ENCODE data around the gene KLK10. TPM values are rescaled to one million over a fixed set of nuclear protein-coding genes. Genes with fewer than 3 reads are reported as not detected.
A peak's percentile ranks its signal among the peaks of the same experiment; 100 is the strongest.

Gene KLK10
- total RNA-seq, 4 donors from 2014 or later: 1.6 to 14.2 (median 9.8) TPM; not detected in 1

DNA sequence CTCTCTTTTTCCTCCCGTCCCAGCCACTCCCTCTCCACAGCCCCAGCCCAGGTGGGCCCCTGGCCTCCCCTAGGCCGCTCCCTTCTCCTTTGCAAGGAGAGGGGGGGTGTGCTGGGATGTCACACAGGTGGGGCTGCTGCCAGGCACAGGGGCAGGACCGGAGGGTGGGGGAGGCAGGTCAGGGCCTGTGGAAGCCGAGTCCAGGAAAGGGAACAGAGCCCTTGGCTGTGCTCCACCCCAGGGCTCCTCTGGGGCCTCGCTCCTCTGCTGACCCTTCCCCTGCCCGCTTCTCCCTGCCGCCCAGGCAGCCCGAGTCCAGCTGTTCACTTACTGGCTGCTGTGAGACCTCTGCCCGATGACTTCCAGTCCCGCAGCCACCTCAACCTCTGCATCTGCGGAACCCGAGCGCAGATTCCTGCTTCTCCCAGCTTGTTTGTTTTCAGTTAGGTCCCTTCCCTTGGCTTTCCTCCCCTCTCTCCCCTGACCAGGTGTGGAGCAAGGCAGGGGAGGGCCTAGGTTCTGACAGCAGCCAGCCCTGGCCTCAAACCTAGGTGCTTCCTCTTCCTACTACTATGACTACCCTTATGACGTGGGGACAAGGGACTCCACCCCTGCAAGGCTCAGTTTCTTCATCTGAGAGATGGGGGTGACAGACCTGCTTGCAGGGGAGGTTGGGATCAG lies 7.8 kb upstream of the KLK10 start:
- TF ChIP-seq, protein P1, sequence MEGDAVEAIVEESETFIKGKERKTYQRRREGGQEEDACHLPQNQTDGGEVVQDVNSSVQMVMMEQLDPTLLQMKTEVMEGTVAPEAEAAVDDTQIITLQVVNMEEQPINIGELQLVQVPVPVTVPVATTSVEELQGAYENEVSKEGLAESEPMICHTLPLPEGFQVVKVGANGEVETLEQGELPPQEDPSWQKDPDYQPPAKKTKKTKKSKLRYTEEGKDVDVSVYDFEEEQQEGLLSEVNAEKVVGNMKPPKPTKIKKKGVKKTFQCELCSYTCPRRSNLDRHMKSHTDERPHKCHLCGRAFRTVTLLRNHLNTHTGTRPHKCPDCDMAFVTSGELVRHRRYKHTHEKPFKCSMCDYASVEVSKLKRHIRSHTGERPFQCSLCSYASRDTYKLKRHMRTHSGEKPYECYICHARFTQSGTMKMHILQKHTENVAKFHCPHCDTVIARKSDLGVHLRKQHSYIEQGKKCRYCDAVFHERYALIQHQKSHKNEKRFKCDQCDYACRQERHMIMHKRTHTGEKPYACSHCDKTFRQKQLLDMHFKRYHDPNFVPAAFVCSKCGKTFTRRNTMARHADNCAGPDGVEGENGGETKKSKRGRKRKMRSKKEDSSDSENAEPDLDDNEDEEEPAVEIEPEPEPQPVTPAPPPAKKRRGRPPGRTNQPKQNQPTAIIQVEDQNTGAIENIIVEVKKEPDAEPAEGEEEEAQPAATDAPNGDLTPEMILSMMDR (IDR thresholded peaks at IDR 0.05): no peak
- ATAC-seq (ENCODE audit: low FRiP score): no peak
- DNase-seq (ENCODE audit: low spot score): no peak

DNA sequence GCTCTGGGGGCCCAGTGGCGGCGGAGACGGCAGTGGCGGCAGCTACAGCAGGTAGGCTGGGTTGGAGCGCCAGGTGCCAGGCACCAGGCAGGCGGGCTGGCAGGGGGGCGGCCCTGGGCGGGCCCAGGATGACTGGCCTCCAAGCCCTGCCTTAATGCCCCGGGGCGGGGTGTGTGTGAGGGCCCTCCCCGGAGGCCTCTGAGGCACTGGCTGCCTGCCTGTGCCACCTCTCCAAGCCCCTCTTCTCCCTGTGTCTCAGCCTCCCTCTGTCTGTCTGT lies 7.0 kb upstream of the KLK10 start, which contains the start of gene KLK11:
KLK11 (minus strand) TSS at position 63 of the 278 bp plus-strand sequence. CDS start 985 bp downstream, outside the sequence.
- DNase-seq (ENCODE audit: low spot score) (no peak), ATAC-seq (ENCODE audit: low FRiP score) (peak; percentile 94)
- TF ChIP-seq, protein P1 (IDR thresholded peaks at IDR 0.05): no peak

DNA sequence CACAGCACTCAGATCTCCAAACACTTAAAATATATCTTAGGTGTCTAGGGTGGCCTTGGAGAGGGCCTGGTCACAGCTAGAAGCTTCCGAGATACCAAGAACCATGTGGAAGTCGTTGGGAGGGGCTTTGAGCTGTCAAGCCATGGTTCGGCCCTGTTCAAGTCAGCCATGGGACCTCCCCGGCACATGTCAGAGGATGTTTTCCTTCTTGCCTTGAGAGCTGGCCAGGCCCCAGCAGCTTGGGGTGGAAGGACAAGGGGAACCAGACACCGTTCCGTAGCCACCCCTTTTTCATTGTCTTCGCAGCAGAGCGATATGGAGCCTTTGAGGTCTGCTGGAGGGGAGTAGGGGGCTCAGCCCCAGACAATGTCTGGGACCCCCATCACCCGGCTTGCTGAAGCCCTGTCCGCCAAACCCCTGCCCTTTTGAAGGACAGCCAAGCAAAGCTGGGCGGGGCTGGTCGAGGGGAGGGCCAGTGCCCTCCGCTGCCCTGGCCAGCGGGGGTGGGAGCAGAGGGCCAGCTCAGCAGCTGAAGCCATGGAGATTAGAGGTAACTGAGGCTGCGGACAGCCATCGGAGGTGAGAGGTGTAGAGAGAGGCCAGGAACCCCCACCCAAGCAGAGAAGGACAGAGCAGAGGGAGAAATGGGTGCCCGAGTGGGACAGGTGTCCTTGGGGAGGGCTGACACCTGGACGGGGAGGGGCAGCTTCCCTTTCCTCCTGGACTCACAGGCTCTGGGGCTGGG lies 6.5 kb upstream of the KLK10 start:
- peak; percentile 67 for ATAC-seq (ENCODE audit: low FRiP score)
- DNase-seq (ENCODE audit: low spot score): no peak
- TF ChIP-seq, protein P1 (IDR thresholded peaks at IDR 0.05): no peak

DNA sequence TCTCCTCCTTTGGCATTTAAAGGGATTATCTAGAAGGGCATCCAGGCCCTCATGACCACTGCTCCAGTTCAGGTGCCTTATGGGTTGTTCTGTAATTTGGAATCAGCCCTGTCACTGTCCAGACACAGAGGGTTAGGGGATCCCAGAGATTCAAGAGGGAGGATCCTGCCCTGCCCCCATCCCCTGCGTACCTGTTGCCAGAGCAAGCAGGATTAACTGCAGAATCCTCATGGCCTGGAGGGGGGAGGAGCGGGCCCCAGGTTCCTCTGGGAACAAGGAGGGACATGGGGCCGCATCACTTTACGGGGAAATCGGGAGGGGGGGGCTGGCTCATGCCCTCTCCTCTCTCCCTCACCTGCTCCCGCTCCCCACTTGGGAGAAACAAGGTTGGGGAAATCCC lies 5.9 kb upstream of the KLK10 start:
- TF ChIP-seq, protein P1 (IDR thresholded peaks at IDR 0.05): no peak
- ATAC-seq (ENCODE audit: low FRiP score): no peak
- DNase-seq (ENCODE audit: low spot score): no peak

DNA sequence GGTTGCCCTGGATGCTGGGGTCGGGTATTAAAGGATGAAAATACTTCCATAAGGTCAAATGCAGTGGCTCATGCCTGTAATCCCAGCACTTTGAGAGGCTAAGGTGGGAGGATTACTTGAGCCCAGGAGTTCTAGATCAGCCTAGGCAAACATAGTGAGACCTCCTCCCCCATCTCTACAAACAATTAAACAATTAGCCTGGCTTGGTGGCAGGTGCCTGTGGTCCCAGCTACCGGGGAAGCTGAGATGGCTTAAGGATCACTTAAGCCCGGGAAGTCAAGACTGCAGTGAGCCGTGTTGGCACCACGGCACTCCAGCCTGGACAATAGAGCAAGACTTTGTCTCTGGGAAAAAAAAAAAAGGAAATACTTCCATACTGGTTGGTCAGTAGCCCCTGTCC lies 5.4 kb upstream of the KLK10 start:
- TF ChIP-seq, protein P1 (IDR thresholded peaks at IDR 0.05): no peak
- ATAC-seq (ENCODE audit: low FRiP score) (no peak), DNase-seq (ENCODE audit: low spot score) (no peak)

DNA sequence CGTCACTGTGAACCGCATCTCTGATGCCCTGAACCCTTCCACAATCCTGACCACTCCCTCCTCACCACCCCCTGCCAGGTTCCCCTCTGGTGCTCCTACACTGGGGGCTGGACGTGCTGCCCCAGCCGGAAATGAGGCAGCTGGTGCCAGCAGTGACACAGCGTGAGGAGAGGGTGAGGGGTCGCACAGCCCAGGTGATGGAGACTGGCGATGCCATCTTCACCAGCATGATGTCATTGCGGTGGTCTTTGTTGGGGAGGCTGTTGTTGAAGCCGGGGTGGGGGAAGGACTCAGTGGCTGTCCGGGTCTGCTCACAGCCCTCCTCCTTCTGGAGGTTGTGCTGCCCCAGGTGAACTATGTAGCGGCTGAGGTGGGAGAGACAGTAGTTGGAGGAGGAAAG lies 4.4 kb upstream of the KLK10 start:
- DNase-seq (ENCODE audit: low spot score) (no peak), ATAC-seq (ENCODE audit: low FRiP score) (no peak)
- TF ChIP-seq, protein P1 (IDR thresholded peaks at IDR 0.05): no peak

DNA sequence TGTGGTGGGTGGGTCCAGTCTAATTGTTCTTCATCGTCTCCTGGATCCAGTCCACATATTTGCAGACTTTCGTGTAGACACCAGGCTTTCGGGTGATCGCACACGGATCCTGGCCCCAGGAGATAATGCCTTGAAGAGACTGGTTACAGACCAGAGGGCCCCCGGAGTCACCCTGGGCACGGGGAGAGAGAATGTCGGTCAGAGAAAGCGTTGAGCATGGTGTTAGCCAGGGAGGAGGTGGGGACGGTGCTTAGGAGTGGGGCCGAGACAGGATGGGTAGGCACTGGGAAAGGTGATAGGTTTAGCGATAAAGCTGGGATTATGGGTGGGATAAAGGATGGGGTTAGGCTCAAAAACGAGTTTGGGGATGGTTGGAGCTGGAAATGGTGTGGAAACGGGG lies 3.0 kb upstream of the KLK10 start:
- DNase-seq (ENCODE audit: low spot score): no peak
- TF ChIP-seq, protein P1 (IDR thresholded peaks at IDR 0.05): no peak
- ATAC-seq (ENCODE audit: low FRiP score): no peak

Measured in omental fat pad (tissue), 4 donors.